ENCODE measurements around the gene RPS10.
"Not testable (repeated sequence)": the region's sequence is repeated elsewhere in the genome, so short reads cannot be mapped to it uniquely, and the experiment has no call there.

DNA sequence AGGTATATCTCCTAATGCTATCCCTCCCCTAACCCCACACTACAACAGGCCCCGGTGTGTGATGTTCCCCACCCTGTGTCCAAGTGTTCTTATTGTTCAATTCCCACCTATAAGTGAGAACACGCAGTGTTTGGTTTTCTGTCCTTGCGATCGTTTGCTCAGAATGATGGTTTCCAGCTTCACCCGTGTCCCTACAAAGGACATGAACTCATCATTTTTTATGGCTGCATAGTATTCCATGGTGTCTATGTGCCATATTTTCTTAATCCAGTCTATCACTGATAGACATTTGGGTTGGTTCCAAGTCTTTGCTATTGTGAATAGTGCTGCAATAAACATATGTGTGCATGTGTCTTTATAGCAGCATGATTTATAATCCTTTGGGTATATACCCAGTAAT lies 54.0 kb downstream of the RPS10 start:
- TF ChIP-seq EZH2 (IDR thresholded peaks at IDR 0.05; ENCODE audit: low read length, missing control alignments) = not testable (repeated sequence)
- TF ChIP-seq, protein P1, sequence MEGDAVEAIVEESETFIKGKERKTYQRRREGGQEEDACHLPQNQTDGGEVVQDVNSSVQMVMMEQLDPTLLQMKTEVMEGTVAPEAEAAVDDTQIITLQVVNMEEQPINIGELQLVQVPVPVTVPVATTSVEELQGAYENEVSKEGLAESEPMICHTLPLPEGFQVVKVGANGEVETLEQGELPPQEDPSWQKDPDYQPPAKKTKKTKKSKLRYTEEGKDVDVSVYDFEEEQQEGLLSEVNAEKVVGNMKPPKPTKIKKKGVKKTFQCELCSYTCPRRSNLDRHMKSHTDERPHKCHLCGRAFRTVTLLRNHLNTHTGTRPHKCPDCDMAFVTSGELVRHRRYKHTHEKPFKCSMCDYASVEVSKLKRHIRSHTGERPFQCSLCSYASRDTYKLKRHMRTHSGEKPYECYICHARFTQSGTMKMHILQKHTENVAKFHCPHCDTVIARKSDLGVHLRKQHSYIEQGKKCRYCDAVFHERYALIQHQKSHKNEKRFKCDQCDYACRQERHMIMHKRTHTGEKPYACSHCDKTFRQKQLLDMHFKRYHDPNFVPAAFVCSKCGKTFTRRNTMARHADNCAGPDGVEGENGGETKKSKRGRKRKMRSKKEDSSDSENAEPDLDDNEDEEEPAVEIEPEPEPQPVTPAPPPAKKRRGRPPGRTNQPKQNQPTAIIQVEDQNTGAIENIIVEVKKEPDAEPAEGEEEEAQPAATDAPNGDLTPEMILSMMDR (conservative IDR thresholded peaks at IDR 0.05 in 1 of 2, IDR thresholded peaks at IDR 0.05 in 1 of 2; ENCODE audit: low read depth in 1 of 2, low read length in 2 of 2) = not testable (repeated sequence)

All from fibroblast of lung (primary cell).